HEK293T (cell line): ENCODE results near the gene TMEM161A.

Experiments
- CTCF ChIA-PET: fragments of 350-600 bp; formaldehyde crosslinking; extraction: SDS; loops from one replicate; lab custom pipeline; 2021; ENCODE audit warnings: antibody characterized with exemption, inconsistent platforms; lab: Yijun Ruan, JAX
- POLR2A ChIA-PET: fragments of 350-600 bp; formaldehyde crosslinking; extraction: SDS; loops from one replicate; lab custom pipeline; 2020; ENCODE audit warnings: antibody characterized with exemption, inconsistent platforms; lab: Yijun Ruan, JAX
- DNase-seq: peaks from one replicate; pipeline ENCODE4 v3.0.0; 2012; ENCODE audit warnings: mixed read lengths; ENCODE audit errors: extremely low spot score
- ARNT ChIP-seq: fragments of 450-650 bp; IDR thresholded peaks from 2 replicates; pipeline ENCODE4 v1.6.1; 2017; ENCODE audit warnings: mild to moderate bottlenecking
- BHLHE40 ChIP-seq: fragments of 450-650 bp; IDR thresholded peaks from 2 replicates; pipeline ENCODE4 v1.6.1; 2016; ENCODE audit warnings: mild to moderate bottlenecking, moderate library complexity, borderline replicate concordance
- CTBP1 ChIP-seq: fragments of 450-650 bp; IDR thresholded peaks from 2 replicates; pipeline ENCODE4 v1.6.1; 2016; ENCODE audit warnings: borderline replicate concordance
- ELF4 ChIP-seq: fragments of 450-650 bp; IDR thresholded peaks from 2 replicates; pipeline ENCODE4 v1.6.1; 2017; ENCODE audit warnings: antibody characterized with exemption
- FOXA1 ChIP-seq: fragments of 450-650 bp; IDR thresholded peaks from 2 replicates; pipeline ENCODE4 v1.6.1; 2016; ENCODE audit warnings: mild to moderate bottlenecking
- FOXK2 ChIP-seq: fragments of 450-650 bp; IDR thresholded peaks from 2 replicates; pipeline ENCODE4 v1.6.1; 2016; ENCODE audit warnings: mild to moderate bottlenecking
- FOXM1 ChIP-seq: fragments of 450-650 bp; IDR thresholded peaks from 2 replicates; pipeline ENCODE4 v1.6.1; 2017; ENCODE audit warnings: mild to moderate bottlenecking, borderline replicate concordance
- HDGF ChIP-seq: fragments of 450-650 bp; IDR thresholded peaks from 2 replicates; pipeline ENCODE4 v1.6.1; 2017; ENCODE audit warnings: antibody characterized with exemption, borderline replicate concordance
- L3MBTL2 ChIP-seq: fragments of 450-650 bp; conservative IDR thresholded peaks from 2 replicates; pipeline ENCODE4 v1.6.1; 2016; ENCODE audit warnings: mild to moderate bottlenecking
- LEF1 ChIP-seq: fragments of 450-650 bp; IDR thresholded peaks from 2 replicates; pipeline ENCODE4 v1.6.1; 2017; ENCODE audit warnings: mild to moderate bottlenecking, borderline replicate concordance
- NFRKB ChIP-seq: fragments of 450-650 bp; IDR thresholded peaks from 2 replicates; pipeline ENCODE4 v1.6.1; 2016; ENCODE audit warnings: mild to moderate bottlenecking, moderate library complexity
- PKNOX1 ChIP-seq: fragments of 450-650 bp; IDR thresholded peaks from 2 replicates; pipeline ENCODE4 v1.6.1; 2016
- SP1 ChIP-seq: fragments of 450-650 bp; IDR thresholded peaks from 2 replicates; pipeline ENCODE4 v1.6.1; 2017
- SUZ12 ChIP-seq: fragments of 450-650 bp; IDR thresholded peaks from 2 replicates; pipeline ENCODE4 v1.6.1; 2016; ENCODE audit warnings: mild to moderate bottlenecking
- TARDBP ChIP-seq: fragments of 450-650 bp; IDR thresholded peaks from 2 replicates; pipeline ENCODE4 v1.6.1; 2016
- ZNF384 ChIP-seq: fragments of 450-650 bp; IDR thresholded peaks from 2 replicates; pipeline ENCODE4 v1.6.1; 2016

The TMEM161A gene

GRCh38 chr19:19132912-19133311 is 5.4 kb downstream of the TMEM161A start:
- ChIA-PET POLR2A (no interaction called here), CTCF (no interaction called here)
- TF ChIP-seq FOXK2 (no peak), PKNOX1 (no peak), HDGF (no peak), CTBP1 (no peak), SUZ12 (no peak), ELF4 (no peak), SP1 (no peak), NFRKB (no peak), L3MBTL2 (no peak), LEF1 (no peak), FOXM1 (no peak)
- DNase-seq, result no peak

GRCh38 chr19:19131989-19132388 is 6.3 kb downstream of the TMEM161A start:
- CTCF ChIA-PET, result no interaction called here
- no peak for TF ChIP-seq SUZ12
- no peak for TF ChIP-seq ZNF384
- TF ChIP-seq FOXA1, result no peak
- TF ChIP-seq NFRKB, result no peak
- TF ChIP-seq FOXM1, result no peak
- TF ChIP-seq CTBP1, result no peak
- no peak for TF ChIP-seq TARDBP
- TF ChIP-seq LEF1, result no peak
- TF ChIP-seq PKNOX1, result no peak
- no peak for DNase-seq
- POLR2A ChIA-PET, result no interaction called here

- ChIA-PET CTCF (no interaction called here), POLR2A (no interaction called here)
- no peak for DNase-seq
- TF ChIP-seq LEF1 (no peak), CTBP1 (no peak), SUZ12 (no peak), NFRKB (no peak), FOXA1 (no peak), SP1 (no peak), HDGF (no peak), FOXM1 (no peak), FOXK2 (no peak), TARDBP (no peak), ZNF384 (no peak), PKNOX1 (no peak), ELF4 (no peak), ARNT (no peak)
Measured at GRCh38 chr19:19126102-19126501, 12.2 kb downstream of the TMEM161A start.

- no peak for DNase-seq
- CTCF ChIA-PET, result no interaction called here
- POLR2A ChIA-PET, result no interaction called here
- TF ChIP-seq TARDBP (no peak), ELF4 (no peak), FOXK2 (no peak), HDGF (no peak), NFRKB (no peak), SUZ12 (no peak), ARNT (no peak), CTBP1 (no peak), LEF1 (no peak), SP1 (no peak)
Measured at GRCh38 chr19:19123386-19123785, 14.9 kb downstream of the TMEM161A start.

- DNase-seq, result no peak
- ChIA-PET POLR2A (no interaction called here), CTCF (no interaction called here)
- TF ChIP-seq FOXA1 (no peak), BHLHE40 (no peak), SP1 (no peak), HDGF (no peak), NFRKB (no peak), LEF1 (no peak), FOXK2 (no peak), SUZ12 (no peak), TARDBP (no peak), FOXM1 (no peak), L3MBTL2 (no peak), ARNT (no peak), ELF4 (no peak), PKNOX1 (no peak), ZNF384 (no peak), CTBP1 (no peak)
Measured at GRCh38 chr19:19122902-19123301, 15.4 kb downstream of the TMEM161A start.

GRCh38 chr19:19121371-19121770 is 16.9 kb downstream of the TMEM161A start:
- TF ChIP-seq BHLHE40, result no peak
- TF ChIP-seq SUZ12, result no peak
- TF ChIP-seq CTBP1, result no peak
- TF ChIP-seq TARDBP, result no peak
- no peak for TF ChIP-seq L3MBTL2
- TF ChIP-seq ELF4, result no peak
- DNase-seq, result no peak
- POLR2A ChIA-PET, result no interaction called here
- CTCF ChIA-PET, result no interaction called here
